K562 (cell line): ENCODE results near the gene SSU72. TPM values are rescaled to one million over a fixed set of nuclear protein-coding genes. Genes with fewer than 3 reads are reported as not detected.

Experiments
- ATF3 ChIP-seq, 2 experiments: fragments of 450-650 bp in 1 of 2; sonication (generic) in 1 of 2; formaldehyde crosslinking in 1 of 2; IDR thresholded peaks in 1 of 2; conservative IDR thresholded peaks in 1 of 2; 2 replicates each; pipeline versions ENCODE4 v1.6.1 to v1.8.1; 2016 to 2023; ENCODE audit warnings: mild to moderate bottlenecking in 2 of 2, moderate library complexity in 2 of 2, inconsistent platforms in 1 of 2, missing genetic modification reagents in 1 of 2
- CTBP1 ChIP-seq: fragments of 450-650 bp; IDR thresholded peaks from 2 replicates; pipeline ENCODE4 v1.6.1; 2016; ENCODE audit warnings: borderline replicate concordance
- DACH1 ChIP-seq: fragments of 450-650 bp; IDR thresholded peaks from 2 replicates; pipeline ENCODE4 v1.6.1; 2018; ENCODE audit not compliant: partially characterized antibody
- E2F5 ChIP-seq: sonication (generic); formaldehyde crosslinking; IDR thresholded peaks from 2 replicates; pipeline ENCODE4 v1.8.0; 2022; ENCODE audit warnings: mild to moderate bottlenecking, missing genetic modification reagents
- E4F1 ChIP-seq: fragments of 250-450 bp; sonication (Bioruptor Pico); IDR thresholded peaks from 2 replicates; pipeline ENCODE4 v1.5.0; 2021; ENCODE audit warnings: mild to moderate bottlenecking, borderline replicate concordance
- ELF1 ChIP-seq: fragments of 200-800 bp; sonication (Bioruptor generic); IDR thresholded peaks from 2 replicates; pipeline ENCODE4 v1.6.1; 2016; ENCODE audit warnings: missing genetic modification characterization, missing compliant biosample characterization
- ERF ChIP-seq: fragments of 450-650 bp; formaldehyde crosslinking; IDR thresholded peaks from 2 replicates; pipeline ENCODE4 v1.4.0; 2020; ENCODE audit warnings: mild to moderate bottlenecking, mixed read lengths
- GATAD2A ChIP-seq: fragments of 450-650 bp; IDR thresholded peaks from 2 replicates; pipeline ENCODE4 v1.6.1; 2017
- NBN ChIP-seq: fragments of 450-650 bp; IDR thresholded peaks from 2 replicates; pipeline ENCODE4 v1.6.1; 2016; ENCODE audit warnings: low read depth, mild to moderate bottlenecking
- POLR2AphosphoS5 ChIP-seq: IDR thresholded peaks from 2 replicates; pipeline ENCODE4 v1.6.1; 2011; ENCODE audit warnings: mild to moderate bottlenecking, low read depth, low read length, moderate library complexity; ENCODE audit not compliant: control insufficient read depth, insufficient read depth
- RBM22 ChIP-seq: fragments of 200-400 bp; formaldehyde crosslinking; IDR thresholded peaks from 2 replicates; pipeline ENCODE4 v1.6.1; 2018; ENCODE audit warnings: low read length, low read depth; ENCODE audit not compliant: poor library complexity, severe bottlenecking
- RREB1 ChIP-seq: fragments of 250-450 bp; sonication (Bioruptor Pico); IDR thresholded peaks from 2 replicates; pipeline ENCODE4 v1.4.0; 2020
- TAF9B ChIP-seq: fragments of 450-650 bp; IDR thresholded peaks from 2 replicates; pipeline ENCODE4 v1.6.1; 2018; ENCODE audit warnings: mild to moderate bottlenecking; ENCODE audit not compliant: partially characterized antibody
- THAP7 ChIP-seq: fragments of 250-450 bp; sonication (Bioruptor Pico); IDR thresholded peaks from 2 replicates; pipeline ENCODE4 v1.5.0; 2021
- TRIM24 ChIP-seq, 2 experiments: fragments of 450-650 bp; IDR thresholded peaks; 2 replicates each; pipeline ENCODE4 v1.6.1; 2016
- ZNF445 ChIP-seq: fragments of 250-450 bp; sonication (Bioruptor Pico); IDR thresholded peaks from 2 replicates; pipeline ENCODE4 v1.4.0; 2020; ENCODE audit warnings: low read depth, mild to moderate bottlenecking, moderate library complexity
- ZNF77 ChIP-seq: fragments of 250-450 bp; sonication (Bioruptor Pico); IDR thresholded peaks from 2 replicates; pipeline ENCODE4 v1.5.0; 2020
- polyA plus RNA-seq, 8 experiments: library from polyadenylated mRNA; depleted of rRNA in 4 of 8; stranded (reverse) in 5 of 8; unstranded in 3 of 8; fragments of >200 nt; fragmentation: Nextera tagmentation in 2 of 8; fragmentation: Illumina TruSeq in 1 of 8; extraction: Ambion mirVana in 2 of 8; extraction: Trizol in 1 of 8; gene quantifications; 2 replicates each; pipeline versions ENCODE4 v1.2.1 to v1.2.3, GENCODE V29; 2011 to 2014; ENCODE audit warnings: inconsistent platforms in 1 of 8, missing spikeins in 1 of 8
- total RNA-seq, 7 experiments: library from RNA; depleted of rRNA in 6 of 7; stranded (reverse); fragments of >200 nt in 6 of 7; fragmentation: Illumina TruSeq in 2 of 7; extraction: Trizol in 2 of 7; gene quantifications; 2 replicates each; pipeline versions ENCODE4 v1.2.1 to v1.2.3, GENCODE V29; 2011 to 2021; ENCODE audit warnings: low replicate concordance in 1 of 7

Gene SSU72
- total and polyA plus RNA-seq, 9 of the 15 experiments (the other 6 are each of a cell fraction or from before 2014, with no cell fraction given): 70.8 to 201 (median 94.6) TPM

- TF ChIP-seq RREB1 (CRISPR knock-in tag) (no peak), NBN (no peak), ZNF445 (CRISPR knock-in tag) (no peak), POLR2AphosphoS5 (peak; percentile 53; the same call in 1 of the 2 replicates), E4F1 (no peak), GATAD2A (no peak), TRIM24 (IDR thresholded peaks at IDR 0.05) (0 out of 4 replicates have a peak, but pooled peaks of 1 of the 2 experiments have one; percentile 37), CTBP1 (no peak), E2F5 (CRISPR knock-in tag) (0 out of 2 replicates have a peak, but pooled peaks have one; percentile 25), THAP7 (no peak), DACH1 (no peak), ZNF77 (CRISPR knock-in tag) (no peak), ERF (CRISPR knock-in tag) (no peak), ELF1 (tag) (no peak), RBM22 (no peak), TAF9B (peak; percentile 2), ATF3 (IDR thresholded peaks at IDR 0.05) (0 out of 2 replicates have a peak, but pooled peaks have one; percentile 11), ATF3 (CRISPR knock-in tag; conservative IDR thresholded peaks at IDR 0.05) (no peak)
Observed at GRCh38 chr1:1510912-1511532, 63.6 kb downstream of the SSU72 start (continued).
